Neural crest cell (in vitro differentiated cells): ENCODE data around the gene RNF144B. TPM values are rescaled to one million over a fixed set of nuclear protein-coding genes. Genes with fewer than 3 reads are reported as not detected.

Experiments
- DNase-seq: peaks from one replicate; pipeline ENCODE4 v3.0.0; 2021; ENCODE audit warnings: low read depth, mixed read lengths, low spot score
- H3K27ac Mint-ChIP-seq: one replicate; pipeline ENCODE4 v1.8.0; 2021; ENCODE audit warnings: mild to moderate bottlenecking, mixed read lengths; ENCODE audit not compliant: unreplicated experiment
- H3K27me3 Mint-ChIP-seq: 2 replicates; pipeline ENCODE4 v1.8.0; 2021; ENCODE audit warnings: low read depth, mild to moderate bottlenecking, mixed read lengths
- H3K36me3 Mint-ChIP-seq: 2 replicates; pipeline ENCODE4 v1.8.0; 2021; ENCODE audit warnings: low read depth, mild to moderate bottlenecking, mixed read lengths
- H3K4me1 Mint-ChIP-seq: 2 replicates; pipeline ENCODE4 v1.8.0; 2021; ENCODE audit warnings: mixed read lengths
- H3K4me3 Mint-ChIP-seq: one replicate; pipeline ENCODE4 v1.8.0; 2021; ENCODE audit warnings: mild to moderate bottlenecking, mixed read lengths
- H3K9me3 Mint-ChIP-seq: 2 replicates; pipeline ENCODE4 v1.8.0; 2021; ENCODE audit warnings: mixed read lengths
- CTCF ChIP-seq: fragments of 200-600 bp; sonication (generic); conservative IDR thresholded peaks from 2 replicates; pipeline ENCODE4 v1.5.0; 2021; ENCODE audit warnings: antibody characterized with exemption, mild to moderate bottlenecking
- total RNA-seq: library from RNA; stranded (reverse); gene quantifications from 2 replicates; pipeline ENCODE4 v1.2.1, GENCODE V29; 2021

Gene RNF144B
- total RNA-seq, 1 donor from 2014 or later, result 0.23 TPM

- no peak for DNase-seq
- no peak overlapping the region for H3K4me3 Mint-ChIP-seq
- no peaks in the 10 kb centered on the region for H3K27me3 Mint-ChIP-seq
- no peaks in the 10 kb centered on the region for H3K36me3 Mint-ChIP-seq
- no peak for TF ChIP-seq CTCF
- no peaks in the 10 kb centered on the region for H3K4me1 Mint-ChIP-seq
- H3K27ac Mint-ChIP-seq, result no peak overlapping the region
- no peaks in the 10 kb centered on the region for H3K9me3 Mint-ChIP-seq
Measured at GRCh38 chr6:18432180-18432579, 45.0 kb downstream of the RNF144B start.

- no peaks in the 10 kb centered on the region for H3K27me3 Mint-ChIP-seq
- no peaks in the 10 kb centered on the region for H3K36me3 Mint-ChIP-seq
- H3K9me3 Mint-ChIP-seq, result no peaks in the 10 kb centered on the region
- no peak overlapping the region for H3K4me3 Mint-ChIP-seq
- no peak overlapping the region for H3K27ac Mint-ChIP-seq
- no peak for DNase-seq
- no peaks in the 10 kb centered on the region for H3K4me1 Mint-ChIP-seq
- no peak for TF ChIP-seq CTCF
Measured at GRCh38 chr6:18432619-18433018, 45.5 kb downstream of the RNF144B start.

GRCh38 chr6:18433059-18433458 is 45.9 kb downstream of the RNF144B start:
- TF ChIP-seq CTCF, result no peak
- H3K4me3 Mint-ChIP-seq, result no peak overlapping the region
- H3K27ac Mint-ChIP-seq, result no peak overlapping the region

GRCh38 chr6:18436341-18436740 is 49.2 kb downstream of the RNF144B start:
- Mint-ChIP-seq H3K4me1 (no peaks in the 10 kb centered on the region), H3K36me3 (no peaks in the 10 kb centered on the region), H3K4me3 (no peak overlapping the region), H3K27me3 (peaks cover 2% of the 10 kb centered on the region), H3K9me3 (no peaks in the 10 kb centered on the region), H3K27ac (no peak overlapping the region)
- no peak for DNase-seq
- no peak for TF ChIP-seq CTCF

More at GRCh38 chr6:18433059-18433458, 45.9 kb downstream of the RNF144B start:
- Mint-ChIP-seq H3K9me3 (no peaks in the 10 kb centered on the region), H3K27me3 (no peaks in the 10 kb centered on the region), H3K4me1 (no peaks in the 10 kb centered on the region), H3K36me3 (no peaks in the 10 kb centered on the region)
- DNase-seq, result no peak

- Mint-ChIP-seq H3K27me3 (peaks cover 2% of the 10 kb centered on the region), H3K4me1 (no peaks in the 10 kb centered on the region), H3K36me3 (no peaks in the 10 kb centered on the region), H3K4me3 (no peak overlapping the region), H3K9me3 (no peaks in the 10 kb centered on the region), H3K27ac (no peak overlapping the region)
- TF ChIP-seq CTCF, result no peak
- DNase-seq, result no peak
Measured at GRCh38 chr6:18439581-18439980, 52.4 kb downstream of the RNF144B start.
